ENCODE data around the gene RAB2B. TPM values are rescaled to one million over a fixed set of nuclear protein-coding genes. Genes with fewer than 3 reads are reported as not detected.
"Not testable (repeated sequence)": the region's sequence is repeated elsewhere in the genome, so short reads cannot be mapped to it uniquely, and the experiment has no call there.

RAB2B gene
- total RNA-seq, 1 experiment from 2014 or later: 25.2 TPM

DNA sequence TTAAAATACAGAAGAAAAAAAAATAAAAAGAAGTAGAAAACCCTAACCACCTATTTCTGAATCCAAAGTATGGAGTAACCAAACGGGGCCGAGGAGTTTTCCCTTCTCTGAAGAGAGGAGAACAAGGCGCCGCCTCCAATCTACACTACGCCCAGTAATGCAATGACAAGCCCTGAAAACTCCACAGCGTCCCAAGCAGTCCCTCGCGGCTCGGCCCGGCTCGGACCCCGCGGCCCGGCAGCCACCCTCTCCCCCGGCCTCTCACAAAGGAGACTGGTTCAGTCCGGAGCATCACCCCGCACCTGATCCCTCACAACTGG lies 21.2 kb downstream of the RAB2B start:
- no TSS peak for BruUV-seq (replicated peaks)
- Mint-ChIP-seq H3K27me3 (ENCODE audit: unreplicated experiment) (no peaks in the 10 kb centered on the region), H3K36me3 (ENCODE audit: insufficient read depth, unreplicated experiment) (peaks cover 28% of the 10 kb centered on the region), H3K27ac (ENCODE audit: unreplicated experiment) (peak overlapping the region; percentile 83), H3K4me3 (ENCODE audit: low read depth, unreplicated experiment) (peak overlapping the region; percentile 86), H3K4me1 (ENCODE audit: low read depth, unreplicated experiment) (peaks cover 23% of the 10 kb centered on the region), H3K9me3 (ENCODE audit: low read depth, unreplicated experiment) (no peaks in the 10 kb centered on the region)
- TF ChIP-seq, protein P1, sequence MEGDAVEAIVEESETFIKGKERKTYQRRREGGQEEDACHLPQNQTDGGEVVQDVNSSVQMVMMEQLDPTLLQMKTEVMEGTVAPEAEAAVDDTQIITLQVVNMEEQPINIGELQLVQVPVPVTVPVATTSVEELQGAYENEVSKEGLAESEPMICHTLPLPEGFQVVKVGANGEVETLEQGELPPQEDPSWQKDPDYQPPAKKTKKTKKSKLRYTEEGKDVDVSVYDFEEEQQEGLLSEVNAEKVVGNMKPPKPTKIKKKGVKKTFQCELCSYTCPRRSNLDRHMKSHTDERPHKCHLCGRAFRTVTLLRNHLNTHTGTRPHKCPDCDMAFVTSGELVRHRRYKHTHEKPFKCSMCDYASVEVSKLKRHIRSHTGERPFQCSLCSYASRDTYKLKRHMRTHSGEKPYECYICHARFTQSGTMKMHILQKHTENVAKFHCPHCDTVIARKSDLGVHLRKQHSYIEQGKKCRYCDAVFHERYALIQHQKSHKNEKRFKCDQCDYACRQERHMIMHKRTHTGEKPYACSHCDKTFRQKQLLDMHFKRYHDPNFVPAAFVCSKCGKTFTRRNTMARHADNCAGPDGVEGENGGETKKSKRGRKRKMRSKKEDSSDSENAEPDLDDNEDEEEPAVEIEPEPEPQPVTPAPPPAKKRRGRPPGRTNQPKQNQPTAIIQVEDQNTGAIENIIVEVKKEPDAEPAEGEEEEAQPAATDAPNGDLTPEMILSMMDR (IDR thresholded peaks at IDR 0.05; ENCODE audit: unreplicated experiment): no peak
- no peak for DNase-seq
- CTCF ChIA-PET: interaction anchor here (1.4 to 2.4 kb wide), 4 partner anchors 18 to 102 kb away, joined by 5 to 31 read pairs (median 9); partner anchors contain the start of genes METTL3, RAB2B and TOX4
- intact Hi-C loops (cut with micrococcal nuclease; ENCODE audit: unreplicated experiment): no loop called here

DNA sequence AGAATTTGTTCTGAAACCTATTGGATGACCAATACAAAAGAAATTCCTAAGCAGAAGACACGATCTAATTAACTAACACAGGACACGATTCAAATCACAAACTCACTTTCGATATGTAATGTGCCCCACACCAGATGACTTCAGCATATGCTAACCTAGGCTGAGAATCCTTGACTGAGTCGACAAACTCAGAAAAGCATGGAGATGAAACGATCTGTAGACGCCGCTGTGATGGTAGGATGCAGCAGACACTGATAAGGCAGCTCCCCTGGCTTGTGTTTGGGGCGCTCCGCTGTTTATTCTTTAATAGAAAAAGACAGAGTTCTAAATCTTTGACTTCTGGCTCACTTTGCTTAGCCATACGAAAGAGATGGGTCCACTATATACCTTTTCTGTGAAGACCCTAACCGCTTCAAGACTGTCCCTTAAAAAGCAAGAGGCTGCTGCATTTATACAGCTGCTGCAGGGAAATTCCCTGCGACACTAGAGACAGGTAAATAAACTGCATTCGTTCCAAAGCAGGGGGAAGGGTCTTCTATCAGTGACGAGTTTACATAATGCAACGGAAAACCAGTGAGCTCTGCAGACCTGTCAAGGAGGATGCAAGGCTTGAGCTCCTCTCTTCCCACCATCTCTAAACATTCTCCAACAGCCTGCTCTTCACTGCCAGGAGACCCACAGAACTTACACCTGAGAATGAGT lies 21.8 kb downstream of the RAB2B start:
- H3K27me3 Mint-ChIP-seq (ENCODE audit: unreplicated experiment): no peaks in the 10 kb centered on the region
- no peaks in the 10 kb centered on the region for H3K9me3 Mint-ChIP-seq (ENCODE audit: low read depth, unreplicated experiment)
- BruUV-seq (replicated peaks): TSS peak; percentile 50
- H3K27ac Mint-ChIP-seq (ENCODE audit: unreplicated experiment): peak overlapping the region; percentile 83
- intact Hi-C loops (cut with micrococcal nuclease; ENCODE audit: unreplicated experiment): no loop called here
- TF ChIP-seq, protein P1 (IDR thresholded peaks at IDR 0.05; ENCODE audit: unreplicated experiment): no peak
- H3K4me3 Mint-ChIP-seq (ENCODE audit: low read depth, unreplicated experiment): peak overlapping the region; percentile 86
- H3K4me1 Mint-ChIP-seq (ENCODE audit: low read depth, unreplicated experiment): peaks cover 23% of the 10 kb centered on the region
- CTCF ChIA-PET: interaction anchor here (1.4 to 2.4 kb wide), 4 partner anchors 18 to 102 kb away, joined by 5 to 31 read pairs (median 9); partner anchors contain the start of genes METTL3, RAB2B and TOX4
- no peak for DNase-seq
- H3K36me3 Mint-ChIP-seq (ENCODE audit: insufficient read depth, unreplicated experiment): peaks cover 28% of the 10 kb centered on the region

DNA sequence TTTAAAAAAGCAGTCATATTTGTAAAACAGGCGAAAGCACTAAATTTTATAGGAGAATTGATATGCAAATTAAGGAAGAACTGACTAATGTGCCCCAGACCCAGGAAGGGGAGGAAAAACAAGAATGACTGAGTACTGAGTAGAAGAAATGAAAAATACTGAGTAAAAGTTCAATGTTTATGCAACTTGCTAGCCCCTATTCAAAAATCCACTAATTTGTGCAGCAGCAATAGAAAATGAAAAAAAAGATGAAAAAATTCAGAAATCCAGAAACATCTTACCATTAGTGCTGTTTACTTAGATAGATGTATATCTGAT lies 26.9 kb downstream of the RAB2B start:
- no TSS peak for BruUV-seq (replicated peaks)
- no peak for DNase-seq
- Mint-ChIP-seq H3K36me3 (ENCODE audit: insufficient read depth, unreplicated experiment) (peaks cover 14% of the 10 kb centered on the region), H3K27ac (ENCODE audit: unreplicated experiment) (no peak overlapping the region), H3K27me3 (ENCODE audit: unreplicated experiment) (no peaks in the 10 kb centered on the region), H3K9me3 (ENCODE audit: low read depth, unreplicated experiment) (no peaks in the 10 kb centered on the region), H3K4me3 (ENCODE audit: low read depth, unreplicated experiment) (no peak overlapping the region), H3K4me1 (ENCODE audit: low read depth, unreplicated experiment) (peaks cover 22% of the 10 kb centered on the region)
- CTCF ChIA-PET: no interaction called here
- intact Hi-C loops (cut with micrococcal nuclease; ENCODE audit: unreplicated experiment): no loop called here
- TF ChIP-seq, protein P1 (IDR thresholded peaks at IDR 0.05; ENCODE audit: unreplicated experiment): no peak

- CTCF ChIA-PET; BruUV-seq (replicated peaks): not testable (repeated sequence)
These were observed 34.1 kb downstream of the RAB2B start for GRCh38 chr14:21442657-21443056.

DNA sequence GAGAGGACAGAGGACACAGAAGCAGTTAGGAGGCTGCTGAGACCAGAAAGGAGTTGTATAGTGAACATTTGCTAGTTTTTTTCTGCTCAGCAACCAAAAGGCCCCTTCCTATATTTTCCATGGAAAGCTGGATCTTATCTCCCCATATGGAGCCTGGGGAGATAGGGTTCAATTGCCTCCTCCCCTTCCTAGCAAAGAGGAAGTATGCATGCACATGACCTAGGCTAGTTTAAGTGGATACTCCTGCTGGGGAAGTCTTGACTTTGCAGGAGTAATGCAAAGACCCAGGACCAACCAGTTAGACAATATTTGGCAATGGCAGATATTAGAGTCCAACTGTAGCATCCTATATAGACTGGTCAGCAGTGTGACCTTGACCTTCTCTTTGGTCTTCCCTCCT lies 35.9 kb downstream of the RAB2B start:
- intact Hi-C loops (cut with micrococcal nuclease; ENCODE audit: unreplicated experiment): no loop called here
- CTCF ChIA-PET: no interaction called here
- no peak overlapping the region for H3K27ac Mint-ChIP-seq (ENCODE audit: unreplicated experiment)
- no peak for DNase-seq
- no peaks in the 10 kb centered on the region for H3K9me3 Mint-ChIP-seq (ENCODE audit: low read depth, unreplicated experiment)
- H3K4me3 Mint-ChIP-seq (ENCODE audit: low read depth, unreplicated experiment): no peak overlapping the region
- H3K4me1 Mint-ChIP-seq (ENCODE audit: low read depth, unreplicated experiment): peaks cover 9% of the 10 kb centered on the region
- BruUV-seq (replicated peaks): no TSS peak
- TF ChIP-seq, protein P1 (IDR thresholded peaks at IDR 0.05; ENCODE audit: unreplicated experiment): no peak
- H3K36me3 Mint-ChIP-seq (ENCODE audit: insufficient read depth, unreplicated experiment): peaks cover 23% of the 10 kb centered on the region
- H3K27me3 Mint-ChIP-seq (ENCODE audit: unreplicated experiment): no peaks in the 10 kb centered on the region

More at GRCh38 chr14:21442657-21443056, 34.1 kb downstream of the RAB2B start:
- intact Hi-C loops (cut with micrococcal nuclease; ENCODE audit: unreplicated experiment); H3K27ac Mint-ChIP-seq (ENCODE audit: unreplicated experiment); H3K4me1 Mint-ChIP-seq (ENCODE audit: low read depth, unreplicated experiment); H3K27me3 Mint-ChIP-seq (ENCODE audit: unreplicated experiment); H3K9me3 Mint-ChIP-seq (ENCODE audit: low read depth, unreplicated experiment); H3K4me3 Mint-ChIP-seq (ENCODE audit: low read depth, unreplicated experiment); DNase-seq: not testable (repeated sequence)
- H3K36me3 Mint-ChIP-seq (ENCODE audit: insufficient read depth, unreplicated experiment): peaks cover 13% of the 10 kb centered on the region

Data from Calu3 (cell line).